GM10266 (cell line): ENCODE measurements around the gene LRPAP1.

Experiments used
- DNase-seq: peaks from one replicate; pipeline ENCODE4 v3.0.0; 2012; ENCODE audit errors: extremely low spot score
- TF ChIP-seq, protein P1 (sequence below): IDR thresholded peaks from 2 replicates; pipeline ENCODE4 v1.5.1; 2012; ENCODE audit warnings: mild to moderate bottlenecking, low read depth; ENCODE audit not compliant: control insufficient read depth, insufficient read depth; ENCODE audit errors: missing control alignments

Gene LRPAP1

DNA sequence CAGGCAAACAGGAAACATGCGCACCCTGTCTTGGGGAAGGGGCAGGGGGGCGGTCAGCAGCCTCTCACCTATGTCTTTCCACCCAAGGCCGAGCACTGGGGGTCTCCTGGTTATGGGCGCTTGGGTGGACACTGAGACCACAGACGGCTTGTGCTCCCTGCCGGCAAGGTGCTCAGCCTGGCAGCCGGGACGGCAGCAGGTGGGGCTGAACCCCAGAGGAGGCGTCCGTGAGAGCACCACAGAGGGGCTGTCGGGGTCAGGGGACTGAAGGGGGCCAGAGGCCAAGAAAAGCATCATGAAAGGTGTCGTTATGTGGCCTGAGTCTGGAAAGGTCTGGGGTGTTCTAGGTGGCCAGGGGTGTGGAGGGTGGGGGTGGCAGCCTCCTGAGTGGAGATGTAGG lies 49.5 kb downstream of the LRPAP1 start:
- TF ChIP-seq, protein P1, sequence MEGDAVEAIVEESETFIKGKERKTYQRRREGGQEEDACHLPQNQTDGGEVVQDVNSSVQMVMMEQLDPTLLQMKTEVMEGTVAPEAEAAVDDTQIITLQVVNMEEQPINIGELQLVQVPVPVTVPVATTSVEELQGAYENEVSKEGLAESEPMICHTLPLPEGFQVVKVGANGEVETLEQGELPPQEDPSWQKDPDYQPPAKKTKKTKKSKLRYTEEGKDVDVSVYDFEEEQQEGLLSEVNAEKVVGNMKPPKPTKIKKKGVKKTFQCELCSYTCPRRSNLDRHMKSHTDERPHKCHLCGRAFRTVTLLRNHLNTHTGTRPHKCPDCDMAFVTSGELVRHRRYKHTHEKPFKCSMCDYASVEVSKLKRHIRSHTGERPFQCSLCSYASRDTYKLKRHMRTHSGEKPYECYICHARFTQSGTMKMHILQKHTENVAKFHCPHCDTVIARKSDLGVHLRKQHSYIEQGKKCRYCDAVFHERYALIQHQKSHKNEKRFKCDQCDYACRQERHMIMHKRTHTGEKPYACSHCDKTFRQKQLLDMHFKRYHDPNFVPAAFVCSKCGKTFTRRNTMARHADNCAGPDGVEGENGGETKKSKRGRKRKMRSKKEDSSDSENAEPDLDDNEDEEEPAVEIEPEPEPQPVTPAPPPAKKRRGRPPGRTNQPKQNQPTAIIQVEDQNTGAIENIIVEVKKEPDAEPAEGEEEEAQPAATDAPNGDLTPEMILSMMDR = no peak

DNA sequence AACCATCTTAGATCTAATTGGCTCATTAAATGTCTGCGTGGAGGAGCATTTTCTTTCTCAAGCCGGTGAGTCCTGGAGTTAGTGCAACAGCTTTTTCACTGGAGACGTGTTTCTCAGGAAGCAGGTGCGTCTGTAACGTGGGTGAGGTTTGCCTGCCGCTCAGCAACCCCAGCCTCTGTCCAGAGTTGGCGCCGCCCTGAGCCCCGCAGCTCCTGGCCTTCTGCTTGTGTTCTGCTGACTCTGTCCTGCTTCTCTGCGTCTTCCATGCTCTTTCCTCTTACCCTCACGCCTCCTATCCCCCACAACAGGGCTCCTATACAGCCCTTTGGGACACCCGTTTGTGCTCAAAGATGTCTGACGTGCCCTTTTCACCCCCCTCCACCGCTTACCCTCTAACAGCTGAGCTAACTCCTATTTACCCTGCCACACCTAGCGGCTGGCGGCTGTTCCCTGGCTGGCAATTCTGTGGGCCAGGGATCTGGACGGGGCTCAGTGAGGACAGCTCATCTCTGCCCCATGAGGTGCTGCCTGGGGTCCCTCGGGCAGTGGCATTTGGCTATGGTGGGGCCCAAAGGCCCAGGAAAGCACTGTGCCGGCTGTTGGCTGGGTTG lies 50.3 kb downstream of the LRPAP1 start:
- DNase-seq = no peak
- TF ChIP-seq, protein P1 = no peak

More for the DNA sequence above, 49.5 kb downstream of the LRPAP1 start:
- no peak for DNase-seq

DNA sequence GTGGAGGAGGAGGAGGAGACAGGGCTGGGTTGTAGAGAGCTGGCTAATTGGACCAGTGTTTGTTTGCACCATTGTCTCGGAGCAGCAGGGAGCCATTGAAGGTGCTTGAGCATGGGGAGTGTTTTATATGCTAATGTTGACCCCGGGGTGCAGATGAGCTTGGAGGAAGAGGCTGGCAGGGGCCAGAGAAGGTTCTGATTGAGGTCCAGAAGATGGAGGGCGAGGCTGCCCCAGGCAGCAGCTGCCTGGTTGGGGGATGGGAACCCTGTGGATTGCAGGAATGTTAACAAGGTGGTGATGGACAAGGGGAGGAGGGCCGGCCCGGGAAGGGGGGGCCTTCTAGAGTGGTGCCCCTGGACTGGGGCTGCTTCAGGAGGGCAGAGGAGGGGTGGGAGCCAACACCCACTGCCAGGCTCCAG lies 51.1 kb downstream of the LRPAP1 start:
- no peak for DNase-seq
- TF ChIP-seq, protein P1 = no peak

DNA sequence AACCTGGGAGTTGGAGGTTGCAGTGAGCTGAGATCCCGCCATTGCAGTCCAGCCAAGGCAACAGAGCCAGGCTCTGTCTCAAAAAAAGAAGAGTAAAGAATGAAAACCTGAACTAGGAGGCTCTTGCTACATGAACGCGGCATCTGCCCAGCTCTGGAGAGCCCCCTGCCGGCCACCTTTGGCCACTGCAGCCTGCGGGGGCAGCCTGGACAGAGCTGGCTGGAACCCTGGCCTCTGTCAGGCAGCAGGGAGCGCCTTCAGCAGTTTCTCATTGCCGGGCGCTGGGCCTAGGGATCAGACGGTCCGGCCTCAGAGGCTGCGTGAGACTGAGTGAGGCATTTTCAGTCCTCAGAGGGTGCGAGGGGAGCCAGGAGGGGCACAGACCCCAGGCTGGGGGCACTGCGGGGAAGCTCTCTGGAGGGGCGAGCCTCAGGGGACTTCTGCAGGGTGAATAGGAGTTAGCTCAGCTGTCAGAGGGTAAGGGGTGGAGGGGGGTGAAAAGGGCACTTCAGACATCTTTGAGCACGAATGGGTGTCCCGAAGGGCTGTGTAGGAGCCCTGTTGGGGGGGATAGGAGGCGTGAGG lies 51.6 kb downstream of the LRPAP1 start:
- DNase-seq = peak; percentile 89
- TF ChIP-seq, protein P1 = peak; percentile 98

DNA sequence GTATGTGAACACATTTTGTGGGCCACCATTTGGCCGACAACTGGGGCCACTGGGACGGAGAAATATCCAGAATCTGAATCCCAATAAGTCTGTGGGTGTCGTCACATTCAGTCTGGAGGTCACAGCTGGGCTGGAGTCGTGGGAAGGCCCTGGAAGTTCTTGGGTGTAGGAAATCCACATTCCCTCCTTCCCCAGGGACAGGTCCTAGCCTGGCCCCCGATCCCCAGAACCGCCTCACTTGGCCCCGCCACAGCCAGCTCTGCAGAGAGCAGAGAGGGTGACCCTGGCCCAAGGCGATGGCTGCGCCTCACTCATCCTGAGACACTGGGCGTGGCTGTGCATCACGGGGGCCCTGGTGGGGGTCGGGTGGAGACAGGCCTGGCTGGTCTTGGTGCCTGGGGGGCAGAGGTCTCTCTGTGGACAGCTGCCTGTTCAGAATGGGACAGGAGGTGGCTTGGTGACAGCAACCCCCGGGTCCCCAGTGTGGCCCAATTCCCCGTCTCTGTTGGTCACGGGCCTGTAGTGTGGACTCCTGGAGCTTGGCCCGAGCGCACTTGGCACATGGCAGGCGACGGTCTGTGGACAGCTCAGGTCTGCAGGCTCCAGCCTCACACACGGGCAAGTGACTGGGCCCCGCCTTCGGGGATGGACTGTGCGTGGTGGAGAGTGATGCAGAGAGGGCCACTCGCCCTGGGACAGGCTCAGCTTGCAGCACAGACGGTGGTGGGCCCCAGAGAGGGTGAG lies 52.7 kb downstream of the LRPAP1 start:
- DNase-seq = no peak

DNA sequence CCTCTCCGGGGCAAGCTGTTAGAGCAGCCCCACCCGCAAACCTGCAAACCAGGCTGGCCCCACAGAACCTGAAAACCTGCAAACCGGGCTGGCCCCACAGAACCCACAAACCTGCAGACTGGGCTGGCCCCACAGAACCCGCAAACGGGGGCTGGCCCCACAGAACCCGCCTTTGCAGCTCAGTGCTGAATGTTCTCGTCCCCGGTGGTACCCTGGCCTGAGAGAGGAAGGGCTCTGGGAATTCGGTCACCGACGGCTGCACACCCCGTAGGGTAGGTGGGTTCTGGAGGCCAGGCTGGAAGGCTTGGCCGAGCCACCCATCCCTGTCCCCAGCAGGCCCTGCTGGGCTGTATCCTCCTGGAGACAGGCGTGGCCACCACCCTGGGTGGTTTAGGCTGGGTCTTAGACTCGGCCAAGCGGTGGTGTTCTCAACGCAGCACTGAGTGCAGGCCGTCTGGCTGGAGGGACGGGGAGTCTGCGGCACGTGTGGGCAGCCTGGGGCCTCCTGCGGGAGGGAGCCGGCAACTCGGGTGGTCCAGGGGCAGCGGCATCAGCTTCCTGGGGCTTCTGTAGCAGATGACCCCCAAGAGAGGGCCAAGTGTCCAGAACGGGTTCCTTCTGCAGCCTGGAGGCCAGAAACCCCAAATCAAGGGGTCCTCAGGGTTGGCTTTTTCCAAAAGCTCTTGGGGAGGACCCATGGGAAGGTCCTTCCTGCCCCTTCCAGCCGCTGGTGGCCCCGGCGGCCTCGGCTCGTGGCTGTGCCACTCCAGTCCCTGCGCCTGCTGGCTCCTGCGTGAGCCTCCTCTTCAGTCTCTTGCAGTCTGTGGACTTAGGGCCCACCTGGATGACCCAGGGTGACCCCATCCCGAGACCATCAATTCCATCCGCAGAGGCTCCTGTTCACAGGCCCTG lies 53.5 kb downstream of the LRPAP1 start:
- DNase-seq = no peak
- TF ChIP-seq, protein P1 = no peak

More for the DNA sequence above, 52.7 kb downstream of the LRPAP1 start:
- TF ChIP-seq, protein P1 = no peak
